Effector CD4-positive, alpha-beta T cell (primary cell): ENCODE measurements around the gene ZNF124.

ENCODE experiments used
- DNase-seq: peaks from one replicate; pipeline ENCODE4 v3.0.0-alpha.2; 2020

ZNF124 gene

GRCh38 chr1:247111700-247112478 is 59.9 kb downstream of the ZNF124 start:
- no peak for DNase-seq

- no peak for DNase-seq
Observed at GRCh38 chr1:247111259-247111699, 60.5 kb downstream of the ZNF124 start.

- no peak for DNase-seq
Observed at GRCh38 chr1:247110627-247111258, 61.1 kb downstream of the ZNF124 start.

- no peak for DNase-seq
Observed at GRCh38 chr1:247107694-247108093, 64.1 kb downstream of the ZNF124 start.

- DNase-seq: no peak
Observed at GRCh38 chr1:247105966-247106365, 65.9 kb downstream of the ZNF124 start.
